Activated B cell treated with CpG ODN at 0.5 μM for 24 hours (primary cell): ENCODE measurements around the gene PAK2. TPM values are rescaled to one million over a fixed set of nuclear protein-coding genes. Genes with fewer than 3 reads are reported as not detected.

ENCODE experiments used
- ATAC-seq: fragments of 200-7000 bp; cut with Tn5 transposase; one replicate; pipeline ENCODE4 v1.10.0; 2021; ENCODE audit warnings: low read depth, mild to moderate bottlenecking, moderate library complexity
- CTCF ChIA-PET: fragments of 350-600 bp; sonication (Branson Sonifier 250); formaldehyde crosslinking; loops from one replicate; lab custom pipeline; 2021; ENCODE audit warnings: antibody characterized with exemption; lab: Charles Lee
- POLR2A ChIA-PET: fragments of 350-600 bp; sonication (Branson Sonifier 250); formaldehyde crosslinking; loops from one replicate; lab custom pipeline; 2021; ENCODE audit warnings: antibody characterized with exemption; lab: Charles Lee
- DNase-seq: peaks from one replicate; pipeline ENCODE4 v3.0.0; 2022
- H3K27ac Mint-ChIP-seq: one replicate; pipeline ENCODE4 v1.8.0; 2020; ENCODE audit warnings: mixed read lengths
- H3K27me3 Mint-ChIP-seq: one replicate; pipeline ENCODE4 v1.8.0; 2021; ENCODE audit warnings: mixed read lengths
- H3K36me3 Mint-ChIP-seq: one replicate; pipeline ENCODE4 v1.8.0; 2021; ENCODE audit warnings: low read depth, mixed read lengths
- H3K4me1 Mint-ChIP-seq: one replicate; pipeline ENCODE4 v1.8.0; 2021; ENCODE audit warnings: mixed read lengths
- H3K4me3 Mint-ChIP-seq: one replicate; pipeline ENCODE4 v1.8.0; 2020; ENCODE audit warnings: mild to moderate bottlenecking, mixed read lengths
- H3K9me3 Mint-ChIP-seq: one replicate; pipeline ENCODE4 v1.8.0; 2020; ENCODE audit warnings: mixed read lengths
- CTCF ChIP-seq: fragments of 200-600 bp; IDR thresholded peaks from one replicate; pipeline ENCODE4 v1.8.0; 2022; ENCODE audit warnings: antibody characterized with exemption, mild to moderate bottlenecking
- intact Hi-C: fragments of 100-400 bp; cut with micrococcal nuclease; formaldehyde crosslinking; loops from one replicate; pipeline ENCODE4 v1.15.1; 2024
- total RNA-seq: library from RNA; stranded (reverse); gene quantifications from 2 replicates; pipeline ENCODE4 v1.2.3, GENCODE V29; 2022

The PAK2 gene
- total RNA-seq, 1 donor from 2014 or later: 87.1 TPM

- no peak for DNase-seq
- no peaks in the 10 kb centered on the region for H3K27me3 Mint-ChIP-seq
- H3K27ac Mint-ChIP-seq: no peak overlapping the region
- H3K4me1 Mint-ChIP-seq: peaks cover 70% of the 10 kb centered on the region
- no peak for TF ChIP-seq CTCF
- H3K4me3 Mint-ChIP-seq: no peak overlapping the region
- intact Hi-C loops: loop anchor here (1.0 kb wide), 1 partner anchor 33 kb away; no protein-coding TSS in a partner anchor
- CTCF ChIA-PET: no interaction called here
- ATAC-seq: no peak
- no peaks in the 10 kb centered on the region for H3K9me3 Mint-ChIP-seq
- H3K36me3 Mint-ChIP-seq: peaks cover 32% of the 10 kb centered on the region
- POLR2A ChIA-PET: interaction anchor here (0.7 kb wide), 1 partner anchor 59 kb away, joined by 3 read pairs; no protein-coding TSS in a partner anchor
These were observed 33.2 kb downstream of the PAK2 start for GRCh38 chr3:196772897-196773296.

DNA sequence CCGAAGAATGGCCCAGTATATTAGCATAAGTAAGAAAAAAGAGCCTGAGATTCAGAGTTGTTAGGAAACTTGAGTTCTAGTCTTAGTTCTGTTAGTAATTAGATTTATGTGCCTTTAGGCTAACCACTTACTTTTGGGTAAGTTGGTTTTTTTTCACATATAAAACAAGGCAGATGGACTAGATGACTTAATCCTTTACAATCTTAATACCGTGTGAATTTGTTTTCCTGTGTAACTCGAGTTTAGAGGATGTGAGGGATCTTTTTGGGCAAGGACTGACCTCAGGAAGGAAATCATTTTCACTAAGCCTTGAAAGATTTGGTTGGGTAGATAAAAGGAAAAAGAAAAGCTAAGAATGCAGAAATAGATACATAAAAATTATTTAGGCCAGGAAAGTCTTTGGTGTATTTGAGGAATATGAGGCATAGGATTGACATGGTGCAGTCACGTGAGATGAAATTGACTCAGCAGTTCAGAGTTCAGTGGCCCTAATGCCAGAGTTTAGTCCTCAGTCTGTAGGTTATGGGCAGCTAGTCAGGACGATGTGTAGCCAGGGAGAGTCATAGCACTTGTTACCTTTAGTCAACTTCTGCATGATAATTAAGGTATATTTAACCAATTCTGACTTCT is 34.6 kb downstream of the PAK2 start:
- ChIA-PET POLR2A (interaction anchor here (1.4 kb wide), 1 partner anchor 34 kb away, joined by 8 read pairs; the partner anchor contains the start of gene PAK2), CTCF (no interaction called here)
- no peak for DNase-seq
- H3K27me3 Mint-ChIP-seq: no peaks in the 10 kb centered on the region
- H3K9me3 Mint-ChIP-seq: no peaks in the 10 kb centered on the region
- H3K4me3 Mint-ChIP-seq: no peak overlapping the region
- peaks cover 32% of the 10 kb centered on the region for H3K36me3 Mint-ChIP-seq
- intact Hi-C loops: no loop called here
- no peak for TF ChIP-seq CTCF
- no peak overlapping the region for H3K27ac Mint-ChIP-seq
- H3K4me1 Mint-ChIP-seq: peaks cover 71% of the 10 kb centered on the region
- ATAC-seq: no peak

DNA sequence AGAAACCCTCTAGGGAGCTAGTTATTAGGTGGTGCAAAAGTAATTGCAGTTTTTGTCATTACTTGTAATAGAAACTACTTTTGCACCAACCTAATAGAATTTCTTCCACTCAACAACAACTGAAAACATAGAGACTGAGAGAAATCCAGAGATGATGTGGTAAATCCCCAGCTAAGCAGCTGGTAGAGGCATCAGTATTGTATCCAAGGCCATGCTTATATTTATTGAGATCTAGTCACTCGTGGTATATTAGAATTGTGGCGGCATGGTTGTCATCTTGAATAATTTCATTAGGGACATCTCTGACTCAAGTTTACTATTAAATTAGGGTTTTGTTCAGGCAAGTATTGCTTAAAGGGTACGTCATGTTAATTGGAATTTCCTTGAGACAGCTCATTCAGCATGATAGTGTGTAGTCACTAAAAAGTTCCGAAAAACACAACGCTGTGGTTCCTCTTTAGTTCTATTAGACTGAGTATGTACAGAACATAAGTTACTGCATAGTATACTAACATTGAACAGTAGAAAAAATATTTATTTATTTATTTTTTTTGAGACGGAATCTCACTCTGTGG is 35.3 kb downstream of the PAK2 start:
- no peak for TF ChIP-seq CTCF
- peaks cover 68% of the 10 kb centered on the region for H3K4me1 Mint-ChIP-seq
- POLR2A ChIA-PET: interaction anchor here (1.4 kb wide), 1 partner anchor 35 kb away, joined by 8 read pairs; the partner anchor contains the start of gene PAK2
- H3K9me3 Mint-ChIP-seq: peaks cover under 1% of the 10 kb centered on the region
- no peak overlapping the region for H3K27ac Mint-ChIP-seq
- intact Hi-C loops: no loop called here
- no peak for ATAC-seq
- H3K27me3 Mint-ChIP-seq: no peaks in the 10 kb centered on the region
- no peak for DNase-seq
- peaks cover 35% of the 10 kb centered on the region for H3K36me3 Mint-ChIP-seq
- no peak overlapping the region for H3K4me3 Mint-ChIP-seq
- CTCF ChIA-PET: no interaction called here

- H3K27me3 Mint-ChIP-seq: no peaks in the 10 kb centered on the region
- DNase-seq (no peak), ATAC-seq (peak; percentile 46)
- intact Hi-C loops: no loop called here
- no peak overlapping the region for H3K27ac Mint-ChIP-seq
- ChIA-PET CTCF (no interaction called here), POLR2A (no interaction called here)
- no peak overlapping the region for H3K4me3 Mint-ChIP-seq
- TF ChIP-seq CTCF: no peak
- peaks cover 68% of the 10 kb centered on the region for H3K4me1 Mint-ChIP-seq
- H3K36me3 Mint-ChIP-seq: peaks cover 39% of the 10 kb centered on the region
- H3K9me3 Mint-ChIP-seq: peaks cover 4% of the 10 kb centered on the region
These were observed 36.3 kb downstream of the PAK2 start for GRCh38 chr3:196775938-196776337.

GRCh38 chr3:196777836-196778235 is 38.2 kb downstream of the PAK2 start:
- H3K4me1 Mint-ChIP-seq: peaks cover 50% of the 10 kb centered on the region
- TF ChIP-seq CTCF: no peak
- no peak overlapping the region for H3K4me3 Mint-ChIP-seq
- ATAC-seq: no peak
- no peaks in the 10 kb centered on the region for H3K27me3 Mint-ChIP-seq
- POLR2A ChIA-PET: no interaction called here
- no peak for DNase-seq
- H3K27ac Mint-ChIP-seq: no peak overlapping the region
- CTCF ChIA-PET: no interaction called here
- H3K9me3 Mint-ChIP-seq: peaks cover 4% of the 10 kb centered on the region
- intact Hi-C loops: no loop called here
- peaks cover 41% of the 10 kb centered on the region for H3K36me3 Mint-ChIP-seq
